Naive thymus-derived CD8-positive, alpha-beta T cell (primary cell): Measurements from ENCODE around the gene GTF3A. TPM values are rescaled to one million over a fixed set of nuclear protein-coding genes. Genes with fewer than 3 reads are reported as not detected.

Experiments
- ATAC-seq, 2 donors: fragments of 150-1000 bp; cut with Tn5 transposase in 1 of 2; sonication (Bioruptor Pico), chemical (Tn5 transposase) in 1 of 2; 1 replicate in 1 of 2; 2 replicates in 1 of 2; pipeline ENCODE4 v1.10.0; 2021; ENCODE audit warnings: mild to moderate bottlenecking in 2 of 2, moderate library complexity in 2 of 2
- POLR2A ChIA-PET: fragments of 350-600 bp; sonication (Branson Sonifier 250); formaldehyde crosslinking; loops from one replicate; lab custom pipeline; 2021; ENCODE audit warnings: antibody characterized with exemption; lab: Charles Lee
- DNase-seq, 10 donors: peaks; one replicate each; pipeline versions ENCODE4 v3.0.0 to v3.0.0-alpha.2; 2020 to 2022
- H3K27ac Mint-ChIP-seq, 10 donors: one replicate each; pipeline ENCODE4 v1.8.0; 2020 to 2022; ENCODE audit warnings: mild to moderate bottlenecking in 10 of 10, mixed read lengths in 10 of 10, moderate library complexity in 4 of 10, inconsistent platforms in 1 of 10
- H3K27me3 Mint-ChIP-seq, 5 donors: one replicate each; pipeline ENCODE4 v1.8.0; 2021 to 2022; ENCODE audit warnings: mixed read lengths in 5 of 5
- H3K36me3 Mint-ChIP-seq, 3 donors: one replicate each; pipeline ENCODE4 v1.8.0; 2020 to 2022; ENCODE audit warnings: mixed read lengths in 3 of 3, mild to moderate bottlenecking in 2 of 3, inconsistent platforms in 1 of 3
- H3K4me1 Mint-ChIP-seq, 4 donors: one replicate each; pipeline ENCODE4 v1.8.0; 2021 to 2022; ENCODE audit warnings: mixed read lengths in 4 of 4
- H3K4me3 Mint-ChIP-seq, 10 donors: one replicate each; pipeline ENCODE4 v1.8.0; 2020 to 2022; ENCODE audit warnings: mild to moderate bottlenecking in 10 of 10, mixed read lengths in 10 of 10, moderate library complexity in 6 of 10, inconsistent platforms in 1 of 10
- H3K9me3 Mint-ChIP-seq, 9 donors: one replicate each; pipeline ENCODE4 v1.8.0; 2020 to 2022; ENCODE audit warnings: mixed read lengths in 9 of 9, mild to moderate bottlenecking in 3 of 9, inconsistent platforms in 1 of 9, moderate library complexity in 1 of 9
- polyA plus RNA-seq, 3 donors: library from polyadenylated mRNA; unstranded; fragments of 300-500 nt; fragmentation: Illumina TruSeq; gene quantifications; one replicate each; pipeline ENCODE4 v1.2.3, GENCODE V29; 2021
- total RNA-seq, 8 experiments: library from RNA in 2 of 8; stranded (reverse) in 2 of 8; gene quantifications; one replicate each; pipeline ENCODE4 v1.2.3 and lab custom pipeline; 2021 to 2026

The GTF3A gene
- total and polyA plus RNA-seq, 5 experiments from 2014 or later: 238 to 534 (median 406) TPM

DNA sequence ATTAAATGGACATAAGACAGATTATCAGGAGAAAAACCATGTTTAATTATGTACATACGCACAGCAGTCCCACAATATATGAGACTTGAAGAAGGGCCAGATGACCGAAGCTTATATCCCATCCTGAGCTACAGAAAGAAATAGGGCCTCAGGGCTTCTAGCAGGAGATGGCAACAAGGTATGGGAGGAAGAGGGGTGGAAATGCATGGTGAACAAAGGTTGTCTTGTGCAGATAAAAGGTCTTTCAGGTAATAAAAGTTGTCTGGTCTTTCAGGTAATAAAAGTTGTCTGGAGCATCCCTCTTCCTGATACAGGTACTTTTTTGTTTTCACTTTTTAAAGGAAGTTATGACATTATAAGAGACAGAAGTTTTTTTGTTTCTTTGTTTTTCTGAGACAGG lies 15.4 kb upstream of the GTF3A start:
- POLR2A ChIA-PET: interaction anchor here (0.8 to 1.1 kb wide), 2 partner anchors 16 to 47 kb away, joined by 3 to 5 read pairs; no protein-coding TSS in a partner anchor
- H3K4me3 Mint-ChIP-seq: no peak overlapping the region
- ATAC-seq (no peak), DNase-seq (no peak)
- H3K36me3 Mint-ChIP-seq: no peaks in the 10 kb centered on the region
- H3K9me3 Mint-ChIP-seq: peaks cover 0 to 3% (median 0%) of the 10 kb centered on the region in 9 donors
- peaks cover 0 to 2% (median 0%) of the 10 kb centered on the region in 4 donors for H3K4me1 Mint-ChIP-seq
- H3K27me3 Mint-ChIP-seq: peaks cover 0 to 16% (median 3%) of the 10 kb centered on the region in 5 donors
- H3K27ac Mint-ChIP-seq: no peak overlapping the region

DNA sequence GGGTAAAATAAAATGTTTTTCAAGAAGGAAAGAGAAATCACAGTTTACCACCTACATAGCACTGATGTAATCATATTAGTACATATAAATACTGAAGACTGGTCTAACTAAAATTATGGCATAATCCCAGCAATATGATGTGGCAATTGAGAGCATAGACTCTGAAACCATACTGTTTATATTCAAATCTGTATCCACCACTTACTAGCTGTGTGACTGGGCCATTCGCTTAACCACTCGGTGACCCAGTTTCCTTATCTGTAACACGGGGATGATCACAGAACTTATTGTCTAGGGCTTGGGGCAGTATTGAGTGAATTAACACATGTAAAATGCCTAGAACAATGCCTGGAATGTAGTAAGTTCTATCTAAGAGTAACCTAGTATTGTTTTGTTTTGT lies 13.1 kb upstream of the GTF3A start:
- Mint-ChIP-seq H3K4me3 (no peak overlapping the region), H3K4me1 (peaks cover 0 to 1% (median 0%) of the 10 kb centered on the region in 4 donors), H3K9me3 (peaks cover 0 to 3% (median 0%) of the 10 kb centered on the region in 9 donors), H3K36me3 (no peaks in the 10 kb centered on the region), H3K27me3 (peaks cover 0 to 23% (median 3%) of the 10 kb centered on the region in 5 donors), H3K27ac (no peak overlapping the region)
- DNase-seq (no peak), ATAC-seq (no peak)
- POLR2A ChIA-PET: interaction anchor here (1.4 kb wide), 1 partner anchor 15 kb away, joined by 4 read pairs; no protein-coding TSS in a partner anchor

DNA sequence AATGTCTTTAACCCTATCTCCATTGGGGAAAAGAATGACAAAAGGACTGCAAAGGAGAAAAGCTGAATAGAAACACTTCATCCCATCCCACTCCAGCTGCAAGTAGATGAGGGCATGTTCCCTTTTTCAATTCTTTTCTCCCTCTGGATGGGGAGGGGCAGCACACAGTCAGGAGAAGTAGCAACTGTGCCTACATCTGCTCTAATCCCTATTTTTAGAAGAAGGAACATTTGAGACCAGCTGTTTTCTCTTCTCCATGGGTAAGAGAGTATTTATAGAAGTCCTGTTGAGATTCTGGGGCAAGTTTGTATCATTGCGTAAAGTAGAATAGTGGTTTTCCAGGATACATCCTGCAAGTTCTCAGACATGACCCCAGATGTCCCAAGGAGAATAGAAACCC lies 9.3 kb upstream of the GTF3A start:
- Mint-ChIP-seq H3K4me1 (no peaks in the 10 kb centered on the region), H3K27me3 (peaks cover 0 to 12% (median 0%) of the 10 kb centered on the region in 5 donors), H3K9me3 (peaks cover 0 to 1% (median 0%) of the 10 kb centered on the region in 9 donors), H3K4me3 (no peak overlapping the region), H3K27ac (peak overlapping the region in 1 of 10 donors; percentile 58), H3K36me3 (no peaks in the 10 kb centered on the region)
- DNase-seq: no peak
- no peak for ATAC-seq
- POLR2A ChIA-PET: interaction anchor here (0.7 kb wide), 1 partner anchor 36 kb away, joined by 3 read pairs; the partner anchor contains the start of gene MTIF3

GRCh38 chr13:27419328-27419727 lies 5.1 kb upstream of the GTF3A start:
- Mint-ChIP-seq H3K36me3 (no peaks in the 10 kb centered on the region), H3K9me3 (no peaks in the 10 kb centered on the region), H3K4me1 (peaks cover 0 to 12% (median 7%) of the 10 kb centered on the region in 4 donors), H3K27me3 (peaks cover 0 to 6% (median 0%) of the 10 kb centered on the region in 5 donors), H3K27ac (peak overlapping the region in 2 of 10 donors; percentile 18 to 20), H3K4me3 (no peak overlapping the region)
- DNase-seq (no peak), ATAC-seq (no peak)
- POLR2A ChIA-PET: interaction anchor here (0.6 kb wide), 1 partner anchor 10 kb away, joined by 3 read pairs; no protein-coding TSS in a partner anchor

GRCh38 chr13:27421101-27421871 lies 3.1 kb upstream of the GTF3A start:
- Mint-ChIP-seq H3K9me3 (no peaks in the 10 kb centered on the region), H3K36me3 (no peaks in the 10 kb centered on the region), H3K4me1 (peaks cover 14 to 20% (median 19%) of the 10 kb centered on the region in 4 donors), H3K27me3 (no peaks in the 10 kb centered on the region), H3K4me3 (peak overlapping the region in 1 of 10 donors; percentile 11), H3K27ac (peak overlapping the region in 2 of 10 donors; percentile 53 to 80)
- no peak for DNase-seq
- no peak for ATAC-seq
- POLR2A ChIA-PET: interaction anchor here (0.8 kb wide), 1 partner anchor 29 kb away, joined by 3 read pairs; the partner anchor contains the start of gene MTIF3

DNA sequence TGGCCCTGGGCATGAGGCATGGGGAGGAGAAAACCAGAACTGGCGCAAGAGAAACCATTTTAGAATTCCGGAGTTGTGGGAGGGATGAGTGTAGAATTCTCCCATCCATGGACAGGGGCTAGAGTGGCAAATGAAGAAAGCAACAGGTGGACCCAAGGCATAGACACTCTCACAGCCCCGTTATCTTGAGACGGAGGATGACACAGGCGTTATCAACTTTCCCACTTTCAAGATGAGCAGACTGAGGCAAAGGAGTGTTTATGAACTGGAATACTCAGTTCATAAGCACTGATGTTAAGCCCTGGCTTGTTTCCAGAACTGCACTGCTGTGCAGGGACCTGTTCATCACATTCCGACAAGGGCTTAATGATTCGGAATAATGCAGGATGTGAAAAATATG lies 1.1 kb upstream of the GTF3A start:
- H3K9me3 Mint-ChIP-seq: no peaks in the 10 kb centered on the region
- peak overlapping the region; percentile 77 to 93 (median 89) for H3K4me3 Mint-ChIP-seq
- no peaks in the 10 kb centered on the region for H3K27me3 Mint-ChIP-seq
- DNase-seq (no peak), ATAC-seq (no peak)
- H3K36me3 Mint-ChIP-seq: peaks cover 8 to 14% (median 9%) of the 10 kb centered on the region in 3 donors
- H3K27ac Mint-ChIP-seq: peak overlapping the region; percentile 86 to 98 (median 96)
- POLR2A ChIA-PET: interaction anchor here (1.0 to 6.5 kb wide), 2 partner anchors 26 to 27 kb away, joined by 6 to 515 read pairs; partner anchors contain the start of gene MTIF3
- peaks cover 28 to 38% (median 35%) of the 10 kb centered on the region in 4 donors for H3K4me1 Mint-ChIP-seq

GRCh38 chr13:27425158-27425917 lies 919 bp downstream of the GTF3A start:
- H3K27me3 Mint-ChIP-seq: no peaks in the 10 kb centered on the region
- ATAC-seq: no peak
- peak overlapping the region; percentile 89 to 99 (median 96) for H3K27ac Mint-ChIP-seq
- H3K4me3 Mint-ChIP-seq: peak overlapping the region; percentile 89 to 98 (median 93)
- peaks cover 12 to 34% (median 13%) of the 10 kb centered on the region in 3 donors for H3K36me3 Mint-ChIP-seq
- no peaks in the 10 kb centered on the region for H3K9me3 Mint-ChIP-seq
- peak in 3 of 10 donors; percentile 22 to 29 (median 28) for DNase-seq
- POLR2A ChIA-PET: interaction anchor here (0.6 to 6.5 kb wide), 15 partner anchors 10 to 713 kb away, joined by 3 to 515 read pairs (median 4); partner anchors contain the start of genes LNX2, MTIF3, PAN3 and POLR1D
- H3K4me1 Mint-ChIP-seq: peaks cover 31 to 55% (median 40%) of the 10 kb centered on the region in 4 donors

DNA sequence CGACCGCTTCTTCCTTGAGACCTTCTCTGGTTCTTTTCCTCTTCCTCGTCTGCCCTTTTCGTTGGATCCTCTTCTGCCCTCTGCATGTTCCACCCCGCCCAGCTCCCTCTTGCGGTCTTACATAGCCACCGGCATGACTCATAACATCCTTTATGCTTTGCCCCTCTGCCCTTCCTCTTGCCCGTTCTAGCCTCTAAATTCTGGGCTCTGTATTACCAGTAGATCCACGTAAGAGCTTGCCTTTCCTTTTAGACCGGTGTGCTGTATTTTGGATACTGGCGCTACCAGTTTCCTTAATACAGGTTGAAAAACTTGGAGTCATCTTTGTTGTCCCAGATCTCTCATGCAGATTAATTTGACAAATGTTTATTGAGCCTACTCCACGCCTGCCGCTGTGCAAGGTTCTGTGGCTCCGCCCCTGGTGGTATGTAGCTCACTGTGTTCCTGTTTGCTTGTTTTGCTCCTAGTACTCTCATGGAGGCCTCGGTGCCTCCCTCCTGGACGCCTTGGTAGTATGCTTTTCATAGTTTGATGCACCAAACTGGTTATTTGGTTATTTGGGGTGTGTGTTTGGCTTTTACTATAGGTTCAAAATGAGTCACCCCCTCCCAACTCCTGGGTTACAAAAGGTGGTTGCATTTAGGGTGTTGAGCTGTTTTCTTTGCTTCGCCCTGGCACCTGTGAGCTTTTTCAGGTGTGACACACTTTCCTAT lies 1.7 kb downstream of the GTF3A start:
- DNase-seq (peak; percentile 48 to 88 (median 72)), ATAC-seq (peak; percentile 64 to 75)
- Mint-ChIP-seq H3K36me3 (peaks cover 18 to 41% (median 20%) of the 10 kb centered on the region in 3 donors), H3K4me3 (peak overlapping the region; percentile 89 to 98 (median 93)), H3K27me3 (no peaks in the 10 kb centered on the region), H3K27ac (peak overlapping the region; percentile 89 to 99 (median 96)), H3K4me1 (peaks cover 31 to 62% (median 47%) of the 10 kb centered on the region in 4 donors), H3K9me3 (no peaks in the 10 kb centered on the region)
- POLR2A ChIA-PET: interaction anchor here (0.6 to 6.5 kb wide), 12 partner anchors 9 to 713 kb away, joined by 3 to 515 read pairs (median 6); partner anchors contain the start of genes LNX2, MTIF3, PAN3 and POLR1D

DNA sequence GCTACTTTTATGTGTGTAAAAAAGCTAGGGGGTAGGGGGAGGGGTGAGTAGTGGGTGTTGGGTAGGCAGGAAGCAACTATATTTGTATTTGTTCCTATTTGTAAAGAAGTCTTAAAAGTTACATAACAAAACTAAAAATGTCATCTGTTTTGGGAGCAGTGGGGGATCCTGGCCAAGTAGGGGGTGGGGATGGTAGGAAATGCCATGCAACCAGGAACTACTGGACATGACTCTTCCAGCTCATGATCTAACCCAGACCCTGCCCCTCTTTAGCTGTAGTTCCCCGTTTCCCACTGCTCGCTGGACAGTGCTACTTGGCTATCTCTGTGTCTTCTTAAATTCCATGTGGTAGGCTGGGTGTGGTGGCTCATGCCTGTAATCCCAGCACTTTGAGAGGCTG lies 3.2 kb downstream of the GTF3A start:
- DNase-seq (no peak), ATAC-seq (no peak)
- Mint-ChIP-seq H3K27me3 (no peaks in the 10 kb centered on the region), H3K27ac (peak overlapping the region; percentile 89 to 99 (median 96)), H3K36me3 (peaks cover 19 to 56% (median 25%) of the 10 kb centered on the region in 3 donors), H3K4me3 (peak overlapping the region; percentile 89 to 98 (median 93)), H3K9me3 (no peaks in the 10 kb centered on the region), H3K4me1 (peaks cover 34 to 77% (median 62%) of the 10 kb centered on the region in 4 donors)
- POLR2A ChIA-PET: interaction anchor here (1.8 to 6.5 kb wide), 4 partner anchors 12 to 711 kb away, joined by 8 to 515 read pairs (median 50); partner anchors contain the start of genes LNX2, MTIF3, PAN3 and POLR1D

DNA sequence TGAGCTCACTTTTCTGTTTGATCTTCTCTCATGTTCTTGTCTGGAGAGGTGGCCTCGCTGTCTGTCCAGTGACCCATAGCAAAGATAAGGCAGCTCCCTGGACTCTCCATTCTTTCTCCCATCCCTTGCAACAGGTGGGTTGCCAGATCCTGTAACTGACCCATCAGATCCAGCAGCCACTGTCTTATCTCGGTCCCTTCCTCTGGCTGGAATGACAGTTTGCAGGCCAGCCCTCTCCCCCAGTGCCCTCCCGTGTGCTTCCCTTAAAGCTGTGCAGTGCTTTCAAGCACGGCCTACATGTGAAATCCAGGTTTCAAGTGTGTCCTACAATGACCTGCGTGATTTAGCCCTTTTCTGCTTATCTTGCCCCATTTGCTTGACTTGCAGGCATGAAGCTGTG lies 3.7 kb downstream of the GTF3A start:
- ATAC-seq: no peak
- H3K27me3 Mint-ChIP-seq: no peaks in the 10 kb centered on the region
- no peaks in the 10 kb centered on the region for H3K9me3 Mint-ChIP-seq
- peak overlapping the region; percentile 87 to 99 (median 96) for H3K27ac Mint-ChIP-seq
- H3K4me1 Mint-ChIP-seq: peaks cover 34 to 82% (median 65%) of the 10 kb centered on the region in 4 donors
- POLR2A ChIA-PET: interaction anchor here (1.8 to 6.5 kb wide), 4 partner anchors 12 to 711 kb away, joined by 8 to 515 read pairs (median 50); partner anchors contain the start of genes LNX2, MTIF3, PAN3 and POLR1D
- peak overlapping the region; percentile 36 to 98 (median 60) for H3K4me3 Mint-ChIP-seq
- peaks cover 19 to 61% (median 27%) of the 10 kb centered on the region in 3 donors for H3K36me3 Mint-ChIP-seq
- DNase-seq: no peak

- Mint-ChIP-seq H3K4me3 (peak overlapping the region in 7 of 10 donors; percentile 22 to 66 (median 50)), H3K36me3 (peaks cover 16 to 92% (median 36%) of the 10 kb centered on the region in 3 donors), H3K27me3 (no peaks in the 10 kb centered on the region), H3K9me3 (no peaks in the 10 kb centered on the region), H3K4me1 (peaks cover 18 to 64% (median 55%) of the 10 kb centered on the region in 4 donors), H3K27ac (peak overlapping the region; percentile 51 to 90 (median 86))
- POLR2A ChIA-PET: interaction anchor here (0.7 to 2.8 kb wide), 5 partner anchors 10 to 189 kb away, joined by 4 to 22 read pairs (median 9); partner anchors contain the start of gene MTIF3
- DNase-seq: no peak
- ATAC-seq: peak in 1 of 2 donors; percentile 23
Observed at GRCh38 chr13:27432180-27432579, 7.8 kb downstream of the GTF3A start.
